Loucy (cell line): Measurements from ENCODE around the gene CXCR1.

Experiments used
- H2AFZ ChIP-seq: fragments of 200-600 bp; sonication (generic); 2 replicates; pipeline ENCODE4 v1.6.0; 2016; ENCODE audit warnings: antibody characterized with exemption, mild to moderate bottlenecking, low read length, moderate library complexity
- H3F3A ChIP-seq: fragments of 200-600 bp; 2 replicates; pipeline ENCODE4 v1.6.0; 2016; ENCODE audit warnings: antibody characterized with exemption, low read depth, mild to moderate bottlenecking
- H3K27me3 ChIP-seq: fragments of 200-600 bp; sonication (generic); 2 replicates; pipeline ENCODE4 v1.6.1; 2014; ENCODE audit warnings: low read length, mild to moderate bottlenecking; ENCODE audit not compliant: insufficient read depth, poor library complexity, severe bottlenecking
- H3K36me3 ChIP-seq: fragments of 200-600 bp; sonication (generic); 2 replicates; pipeline ENCODE4 v1.6.1; 2016; ENCODE audit warnings: low read length; ENCODE audit not compliant: insufficient read depth
- H3K4me1 ChIP-seq: fragments of 200-600 bp; sonication (generic); 2 replicates; pipeline ENCODE4 v1.5.1; 2014; ENCODE audit warnings: low read length, mild to moderate bottlenecking; ENCODE audit not compliant: insufficient read depth, poor library complexity, severe bottlenecking
- H3K4me2 ChIP-seq: fragments of 200-600 bp; sonication (generic); 2 replicates; pipeline ENCODE4 v1.6.0; 2014; ENCODE audit warnings: antibody characterized with exemption, low read length, low read depth, mild to moderate bottlenecking; ENCODE audit not compliant: poor library complexity, severe bottlenecking
- H3K4me3 ChIP-seq: fragments of 200-600 bp; sonication (generic); 2 replicates; pipeline ENCODE4 v1.5.1; 2014; ENCODE audit warnings: low read length, mild to moderate bottlenecking, mixed read lengths; ENCODE audit not compliant: poor library complexity, severe bottlenecking
- H3K79me2 ChIP-seq: fragments of 200-600 bp; sonication (generic); 2 replicates; pipeline ENCODE4 v1.6.1; 2014; ENCODE audit warnings: low read length; ENCODE audit not compliant: insufficient read depth
- H3K9ac ChIP-seq: fragments of 200-600 bp; sonication (generic); 2 replicates; pipeline ENCODE4 v1.6.0; 2014; ENCODE audit warnings: mild to moderate bottlenecking, low read depth, low read length, moderate library complexity; ENCODE audit not compliant: poor library complexity, severe bottlenecking
- H3K9me2 ChIP-seq: fragments of 200-600 bp; sonication (generic); replicated peaks from 2 replicates; pipeline ENCODE4 v1.6.1; 2016; ENCODE audit warnings: low read depth, low read length, mixed read lengths
- H3K9me3 ChIP-seq: fragments of 200-600 bp; sonication (generic); 2 replicates; pipeline ENCODE4 v1.6.1; 2014; ENCODE audit warnings: mild to moderate bottlenecking, antibody characterized with exemption, low read length, low read depth; ENCODE audit not compliant: insufficient read depth
- H4K20me1 ChIP-seq: fragments of 200-600 bp; sonication (generic); 2 replicates; pipeline ENCODE4 v1.6.0; 2014; ENCODE audit warnings: antibody characterized with exemption, low read length, mild to moderate bottlenecking; ENCODE audit not compliant: insufficient read depth, poor library complexity, severe bottlenecking
- EZH2phosphoT487 ChIP-seq: fragments of 200-600 bp; IDR thresholded peaks from 2 replicates; pipeline ENCODE4 v1.6.1; 2018; ENCODE audit warnings: antibody characterized with exemption, mild to moderate bottlenecking, moderate library complexity, borderline replicate concordance
- TF ChIP-seq, protein P1 (sequence below): fragments of 200-600 bp; sonication (generic); conservative IDR thresholded peaks from 2 replicates; pipeline ENCODE4 v1.5.1; 2014; ENCODE audit warnings: mild to moderate bottlenecking, antibody characterized with exemption, low read length

The CXCR1 gene

DNA sequence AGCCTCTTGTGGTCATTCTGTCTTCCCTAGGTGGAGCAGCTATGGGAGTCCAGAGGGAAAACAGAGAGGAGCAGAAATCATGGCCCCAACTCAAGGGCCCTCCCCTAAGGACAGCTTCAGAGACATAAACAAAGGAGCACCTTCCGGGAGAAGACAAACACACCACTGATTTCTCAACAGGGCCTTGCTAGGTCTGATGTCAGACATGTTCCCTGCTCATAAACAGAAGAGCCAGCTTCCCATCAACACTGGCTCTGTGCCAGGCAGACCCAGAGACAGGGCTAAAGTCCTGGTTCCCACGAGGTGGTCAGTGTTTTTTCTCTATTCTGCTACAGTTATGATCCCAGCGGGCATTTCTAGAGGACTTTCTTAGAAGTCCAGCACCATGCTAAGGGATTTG is 21.6 kb downstream of the CXCR1 start:
- H3K27me3 ChIP-seq, result no peaks in the 10 kb centered on the region
- no peak overlapping the region for H3K9ac ChIP-seq
- no peaks in the 10 kb centered on the region for H3K9me3 ChIP-seq
- H3K79me2 ChIP-seq, result no peaks in the 10 kb centered on the region
- H3F3A ChIP-seq, result no peaks in the 10 kb centered on the region
- no peak for TF ChIP-seq EZH2phosphoT487
- TF ChIP-seq, protein P1, sequence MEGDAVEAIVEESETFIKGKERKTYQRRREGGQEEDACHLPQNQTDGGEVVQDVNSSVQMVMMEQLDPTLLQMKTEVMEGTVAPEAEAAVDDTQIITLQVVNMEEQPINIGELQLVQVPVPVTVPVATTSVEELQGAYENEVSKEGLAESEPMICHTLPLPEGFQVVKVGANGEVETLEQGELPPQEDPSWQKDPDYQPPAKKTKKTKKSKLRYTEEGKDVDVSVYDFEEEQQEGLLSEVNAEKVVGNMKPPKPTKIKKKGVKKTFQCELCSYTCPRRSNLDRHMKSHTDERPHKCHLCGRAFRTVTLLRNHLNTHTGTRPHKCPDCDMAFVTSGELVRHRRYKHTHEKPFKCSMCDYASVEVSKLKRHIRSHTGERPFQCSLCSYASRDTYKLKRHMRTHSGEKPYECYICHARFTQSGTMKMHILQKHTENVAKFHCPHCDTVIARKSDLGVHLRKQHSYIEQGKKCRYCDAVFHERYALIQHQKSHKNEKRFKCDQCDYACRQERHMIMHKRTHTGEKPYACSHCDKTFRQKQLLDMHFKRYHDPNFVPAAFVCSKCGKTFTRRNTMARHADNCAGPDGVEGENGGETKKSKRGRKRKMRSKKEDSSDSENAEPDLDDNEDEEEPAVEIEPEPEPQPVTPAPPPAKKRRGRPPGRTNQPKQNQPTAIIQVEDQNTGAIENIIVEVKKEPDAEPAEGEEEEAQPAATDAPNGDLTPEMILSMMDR, result no peak
- no peak overlapping the region for H2AFZ ChIP-seq
- H3K36me3 ChIP-seq, result no peaks in the 10 kb centered on the region
- H3K4me2 ChIP-seq, result no peak overlapping the region
- H4K20me1 ChIP-seq, result no peaks in the 10 kb centered on the region
- H3K9me2 ChIP-seq, result no peaks in the 10 kb centered on the region
- H3K4me3 ChIP-seq, result no peak overlapping the region
- H3K4me1 ChIP-seq, result no peaks in the 10 kb centered on the region

DNA sequence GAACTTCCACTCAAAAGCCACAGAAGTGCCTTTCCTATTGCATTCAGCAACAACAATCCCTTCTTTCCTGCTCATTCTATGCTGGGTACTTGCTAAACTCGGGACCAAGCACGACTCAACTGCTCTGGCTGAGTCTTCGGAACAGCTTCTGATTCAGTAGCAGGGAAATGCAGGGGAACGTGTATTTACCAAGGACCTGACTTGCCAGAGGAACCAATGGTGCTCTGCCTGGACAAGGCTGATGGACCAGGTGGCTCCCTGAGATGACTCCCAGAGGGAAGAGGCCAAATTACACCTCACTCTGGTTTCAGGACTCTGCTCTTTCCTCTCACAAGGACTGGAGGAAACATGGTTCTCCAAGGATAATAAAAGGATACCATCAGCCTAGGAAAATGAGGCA is 28.7 kb downstream of the CXCR1 start:
- H3K9ac ChIP-seq, result no peak overlapping the region
- H4K20me1 ChIP-seq, result no peaks in the 10 kb centered on the region
- no peak overlapping the region for H3K4me2 ChIP-seq
- no peaks in the 10 kb centered on the region for H3K9me2 ChIP-seq
- H3K79me2 ChIP-seq, result no peaks in the 10 kb centered on the region
- no peaks in the 10 kb centered on the region for H3K27me3 ChIP-seq
- no peak overlapping the region for H2AFZ ChIP-seq
- H3K9me3 ChIP-seq, result no peaks in the 10 kb centered on the region
- H3K36me3 ChIP-seq, result no peaks in the 10 kb centered on the region
- H3F3A ChIP-seq, result no peaks in the 10 kb centered on the region
- no peaks in the 10 kb centered on the region for H3K4me1 ChIP-seq
- no peak overlapping the region for H3K4me3 ChIP-seq
- TF ChIP-seq EZH2phosphoT487, result no peak
- TF ChIP-seq, protein P1, result no peak

DNA sequence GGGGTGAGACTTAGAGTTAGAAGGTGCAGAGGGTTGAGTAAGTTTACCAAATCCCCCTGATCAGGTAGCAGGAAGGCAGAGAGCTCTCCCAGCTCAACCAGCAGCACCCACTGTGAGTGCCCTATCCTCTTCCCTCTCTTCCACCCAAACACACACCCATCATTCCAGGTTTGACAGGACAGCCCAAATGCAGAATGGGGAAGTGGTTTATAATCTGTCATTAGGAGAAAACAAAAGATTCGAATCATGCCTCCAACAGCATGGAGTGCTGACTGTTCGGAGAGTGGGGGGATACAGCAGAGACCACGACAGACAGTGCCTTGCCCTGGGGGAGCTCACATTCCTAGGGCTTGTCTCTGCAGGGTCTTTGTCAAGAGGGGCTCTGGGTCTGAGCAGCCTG is 29.2 kb downstream of the CXCR1 start:
- TF ChIP-seq EZH2phosphoT487, result no peak
- TF ChIP-seq, protein P1, result no peak
- no peaks in the 10 kb centered on the region for H3K27me3 ChIP-seq
- no peaks in the 10 kb centered on the region for H3K79me2 ChIP-seq
- H3K36me3 ChIP-seq, result no peaks in the 10 kb centered on the region
- no peaks in the 10 kb centered on the region for H4K20me1 ChIP-seq
- no peak overlapping the region for H3K9ac ChIP-seq
- peak overlapping the region; percentile 40; the same call in 1 of the 2 replicates for H2AFZ ChIP-seq
- H3K4me1 ChIP-seq, result no peaks in the 10 kb centered on the region
- no peaks in the 10 kb centered on the region for H3F3A ChIP-seq
- no peaks in the 10 kb centered on the region for H3K9me3 ChIP-seq
- H3K4me2 ChIP-seq, result no peak overlapping the region
- H3K4me3 ChIP-seq, result no peak overlapping the region
- no peaks in the 10 kb centered on the region for H3K9me2 ChIP-seq
